Liver (tissue), 9 donors: ENCODE measurements around the gene TSPEAR. TPM values are rescaled to one million over a fixed set of nuclear protein-coding genes. Genes with fewer than 3 reads are reported as not detected.

Experiments used
- DNase-seq: peaks from one replicate; pipeline ENCODE4 v3.0.0-alpha.2; 2017; ENCODE audit warnings: low spot score
- H3K27ac ChIP-seq, 2 donors: one replicate each; pipeline ENCODE4 v1.7.0; 2013; ENCODE audit warnings: inconsistent platforms in 2 of 2, low read length in 2 of 2, control low read depth in 1 of 2, low read depth in 1 of 2, mild to moderate bottlenecking in 1 of 2
- H3K27me3 ChIP-seq, 4 donors: one replicate each; pipeline versions ENCODE4 v1.6.1 to v1.7.0; 2013; ENCODE audit warnings: low read length in 3 of 4, inconsistent platforms in 1 of 4, mild to moderate bottlenecking in 1 of 4, moderate library complexity in 1 of 4; ENCODE audit not compliant: control insufficient read depth in 4 of 4, insufficient read depth in 4 of 4
- H3K36me3 ChIP-seq, 4 donors: one replicate each; pipeline versions ENCODE4 v1.6.1 to v1.7.0; 2013; ENCODE audit warnings: low read length in 3 of 4, mild to moderate bottlenecking in 3 of 4, low read depth in 1 of 4, moderate library complexity in 1 of 4; ENCODE audit not compliant: control insufficient read depth in 4 of 4, insufficient read depth in 3 of 4
- H3K4me1 ChIP-seq, 4 donors: one replicate each; pipeline versions ENCODE4 v1.6.1 to v1.7.0; 2013; ENCODE audit warnings: low read length in 3 of 4, mild to moderate bottlenecking in 3 of 4, moderate library complexity in 1 of 4; ENCODE audit not compliant: control insufficient read depth in 4 of 4, insufficient read depth in 4 of 4
- H3K4me3 ChIP-seq, 3 donors: one replicate each; pipeline versions ENCODE4 v1.6.1 to v1.7.0; 2013; ENCODE audit warnings: low read length in 3 of 3, control low read depth in 1 of 3, low read depth in 1 of 3, mild to moderate bottlenecking in 1 of 3
- H3K9ac ChIP-seq, 2 donors: one replicate each; pipeline ENCODE4 v1.7.0; 2013; ENCODE audit warnings: low read length in 2 of 2, mild to moderate bottlenecking in 2 of 2, moderate library complexity in 2 of 2, control low read depth in 1 of 2, low read depth in 1 of 2
- H3K9me3 ChIP-seq, 4 donors: one replicate each; pipeline versions ENCODE4 v1.6.1 to v1.7.0; 2013; ENCODE audit warnings: low read length in 3 of 4; ENCODE audit not compliant: control insufficient read depth in 4 of 4
- ATF3 ChIP-seq: IDR thresholded peaks from 2 replicates; pipeline ENCODE4 v1.6.1; 2016; ENCODE audit warnings: antibody characterized with exemption
- CTCF ChIP-seq: fragments of 150-350 bp; IDR thresholded peaks from 2 replicates; pipeline ENCODE4 v1.5.1; 2017; ENCODE audit warnings: improper control_type of control experiment, low read depth, low read length; ENCODE audit not compliant: missing input control
- EGR1 ChIP-seq, 2 donors: IDR thresholded peaks; 2 replicates each; pipeline ENCODE4 v1.6.1; 2016 to 2018; ENCODE audit warnings: antibody characterized with exemption in 2 of 2, low read depth in 2 of 2
- GABPA ChIP-seq, 2 donors: IDR thresholded peaks in 1 of 2; conservative IDR thresholded peaks in 1 of 2; 2 replicates each; pipeline ENCODE4 v1.6.1; 2016; ENCODE audit warnings: antibody characterized with exemption in 2 of 2, mild to moderate bottlenecking in 1 of 2, moderate library complexity in 1 of 2
- HNF4A ChIP-seq, 2 donors: conservative IDR thresholded peaks; 2 replicates each; pipeline ENCODE4 v1.6.1; 2016; ENCODE audit warnings: antibody characterized with exemption in 2 of 2, mild to moderate bottlenecking in 2 of 2
- HNF4G ChIP-seq: IDR thresholded peaks from 2 replicates; pipeline ENCODE4 v1.6.1; 2016; ENCODE audit warnings: antibody characterized with exemption
- JUND ChIP-seq, 2 donors: IDR thresholded peaks; 2 replicates each; pipeline ENCODE4 v1.6.1; 2016; ENCODE audit warnings: antibody characterized with exemption in 2 of 2
- MAX ChIP-seq: IDR thresholded peaks from 2 replicates; pipeline ENCODE4 v1.6.1; 2016; ENCODE audit warnings: antibody characterized with exemption
- NR2F2 ChIP-seq: IDR thresholded peaks from 2 replicates; pipeline ENCODE4 v1.6.1; 2016; ENCODE audit warnings: antibody characterized with exemption
- RAD21 ChIP-seq, 2 donors: IDR thresholded peaks; 2 replicates each; pipeline ENCODE4 v1.6.1; 2016; ENCODE audit warnings: antibody characterized with exemption in 2 of 2, mild to moderate bottlenecking in 2 of 2
- REST ChIP-seq: IDR thresholded peaks from 2 replicates; pipeline ENCODE4 v1.6.1; 2016; ENCODE audit warnings: antibody characterized with exemption, mild to moderate bottlenecking
- RXRA ChIP-seq, 2 donors: IDR thresholded peaks; 2 replicates each; pipeline ENCODE4 v1.6.1; 2017 to 2018; ENCODE audit warnings: antibody characterized with exemption in 2 of 2, mild to moderate bottlenecking in 1 of 2
- SP1 ChIP-seq: IDR thresholded peaks from 2 replicates; pipeline ENCODE4 v1.6.1; 2018; ENCODE audit warnings: antibody characterized with exemption, mild to moderate bottlenecking
- TAF1 ChIP-seq: conservative IDR thresholded peaks from 2 replicates; pipeline ENCODE4 v1.6.1; 2016; ENCODE audit warnings: antibody characterized with exemption, mild to moderate bottlenecking
- ZBTB33 ChIP-seq: IDR thresholded peaks from 2 replicates; pipeline ENCODE4 v1.6.1; 2016; ENCODE audit warnings: antibody characterized with exemption
- WGBS: extraction: QIAGEN DNeasy Blood & Tissue Kit; methylation state at CpG from one replicate; pipeline ENCODE4 v1.1.7; 2013; 5-methylcytosine and 5-hydroxymethylcytosine counted together
- polyA plus RNA-seq, 2 donors: library from polyadenylated mRNA; stranded (reverse) in 1 of 2; unstranded in 1 of 2; fragments of 200-250 nt in 1 of 2; fragments of >200 nt in 1 of 2; fragmentation: Nextera tagmentation in 1 of 2; extraction: Ambion mirVana in 1 of 2; gene quantifications; one replicate each; pipeline versions ENCODE4 v1.2.1 to v1.2.3, GENCODE V29; 2013 to 2015
- total RNA-seq, 2 donors: library from RNA; depleted of rRNA; stranded (reverse); fragments of >200 nt; gene quantifications; one replicate each; pipeline ENCODE4 v1.2.3, GENCODE V29; 2014
- donor health status: healthy.
- donor health status: healthy.
- donor health status: healthy.
- donor health status: healthy.
- donor health status: healthy.

TSPEAR gene
- total and polyA plus RNA-seq, 4 donors: under 0.01 to 0.14 (median 0.01) TPM; not detected in 1

GRCh38 chr21:44575307-44576024 is 135.9 kb downstream of the TSPEAR start:
- H3K4me1 ChIP-seq: peaks cover 0 to 12% (median 3%) of the 10 kb centered on the region in 4 donors
- no peaks in the 10 kb centered on the region for H3K27me3 ChIP-seq
- TF ChIP-seq CTCF (no peak), SP1 (no peak), MAX (no peak), RAD21 (IDR thresholded peaks at IDR 0.05) (no peak), RXRA (IDR thresholded peaks at IDR 0.05) (no peak), ATF3 (no peak), NR2F2 (no peak), HNF4A (conservative IDR thresholded peaks at IDR 0.05) (no peak), REST (no peak), TAF1 (no peak), ZBTB33 (no peak), GABPA (IDR thresholded peaks at IDR 0.05 in 1 of 2, conservative IDR thresholded peaks at IDR 0.05 in 1 of 2) (no peak), HNF4G (no peak), EGR1 (IDR thresholded peaks at IDR 0.05; ENCODE audit: low read depth in 2 of 2) (no peak), JUND (IDR thresholded peaks at IDR 0.05) (no peak)
- no peaks in the 10 kb centered on the region for H3K36me3 ChIP-seq
- no peak overlapping the region for H3K27ac ChIP-seq
- no peak overlapping the region for H3K9ac ChIP-seq
- WGBS: 91% methylated on average over 20 of the region's 20 CpGs
- no peak overlapping the region for H3K4me3 ChIP-seq
- peak; percentile 27 for DNase-seq
- H3K9me3 ChIP-seq: peaks cover 0 to 7% (median 1%) of the 10 kb centered on the region in 4 donors
